Pancreas (tissue), 10 donors: ENCODE data around the gene PRDM11. TPM values are rescaled to one million over a fixed set of nuclear protein-coding genes. Genes with fewer than 3 reads are reported as not detected.

Experiments
- ATAC-seq, 4 donors: fragments of 200-7000 bp; cut with Tn5 transposase; one replicate each; pipeline versions ENCODE4 v1.8.0 to v1.9.1; 2020; ENCODE audit warnings: mild to moderate bottlenecking in 4 of 4, moderate library complexity in 4 of 4
- DNase-seq, 6 donors: peaks; one replicate each; pipeline ENCODE4 v3.0.0-alpha.2; 2020
- FAIRE-seq: peaks from 2 replicates; lab custom pipeline; 2012; peaks lifted over from hg19 to GRCh38; lab: Jason Lieb, UNC
- H3K27ac ChIP-seq, 4 donors: fragments of 200-600 bp; sonication (generic); 1 replicate in 3 of 4; 2 replicates in 1 of 4; pipeline versions ENCODE4 v1.5.0 to v1.8.0; 2020
- H3K27me3 ChIP-seq, 4 donors: fragments of 200-600 bp; one replicate each; pipeline ENCODE4 v1.8.0; 2021
- H3K36me3 ChIP-seq, 3 donors: fragments of 200-600 bp; sonication (generic) in 1 of 3; one replicate each; pipeline versions ENCODE4 v1.5.0 to v1.8.0; 2020 to 2021
- H3K4me1 ChIP-seq, 3 donors: fragments of 200-600 bp; one replicate each; pipeline ENCODE4 v1.8.0; 2021
- H3K4me3 ChIP-seq, 4 donors: fragments of 200-600 bp; sonication (generic) in 2 of 4; one replicate each; pipeline versions ENCODE4 v1.5.0 to v1.8.0; 2020 to 2021
- H3K9me3 ChIP-seq, 4 donors: fragments of 200-600 bp; one replicate each; pipeline ENCODE4 v1.8.0; 2021
- CTCF ChIP-seq, 4 donors: fragments of 200-600 bp; sonication (generic) in 3 of 4; IDR thresholded peaks; one replicate each; pipeline versions ENCODE4 v1.5.0 to v1.8.0; 2021; ENCODE audit warnings: antibody characterized with exemption in 4 of 4
- WGBS, 2 donors: extraction: QIAGEN DNeasy Blood & Tissue Kit; methylation state at CpG; one replicate each; pipeline ENCODE4 v1.1.7; 2013; 5-methylcytosine and 5-hydroxymethylcytosine counted together
- intact Hi-C, 3 donors: fragments of 100-400 bp; cut with DNase I; formaldehyde crosslinking; loops; one replicate each; pipeline versions ENCODE4 v1.11.1 to v1.14.2; 2022
- polyA plus RNA-seq, 2 donors: library from polyadenylated mRNA; stranded (reverse); fragments of 200-250 nt; gene quantifications; one replicate each; pipeline ENCODE4 v1.2.3, GENCODE V29; 2013
- total RNA-seq, 6 donors: library from RNA; stranded (reverse); fragmentation: NEBNext Ultra II Directional in 4 of 6; extraction: Animal tissue kit (Norgen Biotek cat#: 25700) in 4 of 6; gene quantifications; one replicate each; pipeline versions ENCODE4 v1.2.1 to v1.2.4, GENCODE V29; 2021 to 2023
- donor health status: healthy with polysubstance abuse.
- donor health status: DM: no; HTN: no; CAD: no; lungs with moderate emphysema.
- donor health status: DM: no; HTN: no; CAD: no.
- donor health status: control.
- donor health status: control.
- donor health status: Bipolar disorder and iron deficiency.
- donor health status: DM: yes; HTN: yes; CAD: no.
- donor health status: DM: no; HTN: no; CAD: no.
- donor health status: DM: no; HTN: no; CAD: no.
- donor health status: DM: yes; HTN: yes; CAD: no.

Gene PRDM11
- total and polyA plus RNA-seq, 8 donors, result 3.0 to 8.5 (median 6.4) TPM

DNA sequence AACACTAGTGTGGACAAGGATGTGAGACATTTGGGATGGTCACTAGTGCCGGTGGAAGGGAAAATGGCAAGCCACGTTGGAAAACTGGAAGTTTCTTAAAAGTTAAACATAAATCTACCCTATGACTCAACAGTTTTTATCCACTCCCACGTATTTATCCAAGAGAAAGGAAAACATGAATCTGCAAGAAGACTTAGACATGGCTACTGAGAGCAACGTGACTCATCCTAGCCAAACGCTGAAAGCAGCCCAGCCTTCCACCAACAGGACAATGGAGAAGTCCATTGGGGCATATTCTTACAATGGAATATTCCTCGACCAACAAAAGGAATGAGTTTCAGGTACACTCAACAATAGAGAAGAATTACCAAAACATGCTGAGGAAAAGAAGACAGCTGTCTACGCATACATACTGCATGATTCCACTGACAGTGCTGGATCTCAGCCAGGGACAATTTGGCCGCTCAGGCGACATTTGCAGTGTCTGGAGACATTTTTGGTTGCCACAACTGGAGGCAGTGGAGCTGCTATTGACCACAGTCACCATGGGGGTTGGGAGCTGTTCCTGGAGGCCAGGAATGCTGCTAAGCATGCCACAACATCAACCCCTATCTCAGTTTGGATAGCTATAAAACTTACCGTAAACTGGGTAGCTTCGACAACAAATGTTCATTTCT, 118.5 kb downstream of the PRDM11 start:
- ATAC-seq, result peak in 2 of 4 donors; percentile 36 to 52
- WGBS, 2 donors, result 52 to 58% methylated on average over 11 of the region's 11 CpGs
- peaks cover 0 to 3% (median 0%) of the 10 kb centered on the region in 3 donors for H3K4me1 ChIP-seq
- FAIRE-seq, result no peak
- no peaks in the 10 kb centered on the region for H3K9me3 ChIP-seq
- H3K36me3 ChIP-seq, result no peaks in the 10 kb centered on the region
- no peaks in the 10 kb centered on the region for H3K27me3 ChIP-seq
- intact Hi-C loops, result no loop called here
- DNase-seq, result no peak
- no peak overlapping the region for H3K27ac ChIP-seq
- no peak overlapping the region for H3K4me3 ChIP-seq
- TF ChIP-seq CTCF (IDR thresholded peaks at IDR 0.05), result no peak

GRCh38 chr11:45265969-45266675, 119.7 kb downstream of the PRDM11 start:
- Histone ChIP-seq H3K4me1 (no peaks in the 10 kb centered on the region), H3K9me3 (no peaks in the 10 kb centered on the region), H3K27me3 (no peaks in the 10 kb centered on the region), H3K4me3 (no peak overlapping the region), H3K27ac (no peak overlapping the region), H3K36me3 (no peaks in the 10 kb centered on the region)
- FAIRE-seq (no peak), ATAC-seq (no peak), DNase-seq (no peak)
- 85 to 90% methylated on average over 2 of the region's 2 CpGs for WGBS, 2 donors
- intact Hi-C loops, result no loop called here
- TF ChIP-seq CTCF (IDR thresholded peaks at IDR 0.05), result no peak

- no peak for DNase-seq
- peak in 2 of 4 donors; percentile 14 to 43 for ATAC-seq
- Histone ChIP-seq H3K4me3 (no peak overlapping the region), H3K4me1 (no peaks in the 10 kb centered on the region), H3K36me3 (no peaks in the 10 kb centered on the region), H3K27ac (no peak overlapping the region), H3K27me3 (no peaks in the 10 kb centered on the region), H3K9me3 (no peaks in the 10 kb centered on the region)
- TF ChIP-seq CTCF (IDR thresholded peaks at IDR 0.05), result no peak
- FAIRE-seq, result no peak
- 19 to 20% methylated on average over 1 of the region's 1 CpG for WGBS, 2 donors
- intact Hi-C loops, result no loop called here
These were observed 120.2 kb downstream of the PRDM11 start for GRCh38 chr11:45266676-45267020.

DNA sequence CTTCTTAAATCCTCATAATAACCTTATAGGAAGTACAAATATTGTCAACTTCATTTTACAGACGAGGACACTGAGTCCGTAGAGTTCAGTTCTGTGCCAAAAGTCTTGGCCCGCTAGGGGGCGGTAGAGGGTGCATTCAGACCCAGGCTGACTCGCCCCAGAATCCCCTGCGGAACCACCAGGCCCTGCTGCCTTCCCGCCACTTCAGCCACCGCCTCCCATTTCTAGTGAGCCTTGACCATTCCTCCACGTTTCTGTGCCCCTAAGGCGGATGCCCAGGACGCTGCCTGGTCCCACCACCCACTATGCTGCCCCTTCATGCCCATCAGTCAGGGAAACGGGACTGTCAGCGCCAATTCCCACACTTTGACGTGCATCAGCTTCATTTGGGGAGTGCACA, 120.6 kb downstream of the PRDM11 start:
- FAIRE-seq (no peak), ATAC-seq (peak in 1 of 4 donors; percentile 17), DNase-seq (no peak)
- H3K27ac ChIP-seq, result no peak overlapping the region
- peak in 2 of 4 donors; percentile 11 to 13 for TF ChIP-seq CTCF (IDR thresholded peaks at IDR 0.05)
- H3K36me3 ChIP-seq, result no peaks in the 10 kb centered on the region
- no peaks in the 10 kb centered on the region for H3K27me3 ChIP-seq
- intact Hi-C loops, result no loop called here
- H3K9me3 ChIP-seq, result no peaks in the 10 kb centered on the region
- H3K4me3 ChIP-seq, result no peak overlapping the region
- H3K4me1 ChIP-seq, result no peaks in the 10 kb centered on the region
- WGBS, 2 donors, result 53 to 62% methylated on average over 14 of the region's 14 CpGs
